COLO668 (cell line): ENCODE results near the gene P2RX3.
"Not testable (repeated sequence)": the region's sequence is repeated elsewhere in the genome, so short reads cannot be mapped to it uniquely, and the experiment has no call there.

Source experiments
- DNase-seq: peaks from one replicate; lab custom pipeline; 2025; ENCODE audit not compliant: unreplicated experiment; lab: John Stamatoyannopoulos, UW

The P2RX3 gene

GRCh38 chr11:57348636-57349313, 10.6 kb downstream of the P2RX3 start:
- no peak for DNase-seq

- peak; percentile 55 for DNase-seq
These were observed 11.5 kb downstream of the P2RX3 start for GRCh38 chr11:57349491-57350274.

GRCh38 chr11:57353036-57353435, 14.9 kb downstream of the P2RX3 start:
- no peak for DNase-seq

- DNase-seq, result no peak
These were observed 15.3 kb downstream of the P2RX3 start for GRCh38 chr11:57353446-57353845.

- DNase-seq, result no peak
These were observed 15.7 kb downstream of the P2RX3 start for GRCh38 chr11:57353852-57354251.

- no peak for DNase-seq
These were observed 16.5 kb downstream of the P2RX3 start for GRCh38 chr11:57354699-57355098.

- no peak for DNase-seq
These were observed 18.1 kb downstream of the P2RX3 start for GRCh38 chr11:57356268-57356667.

GRCh38 chr11:57357310-57357709, 19.2 kb downstream of the P2RX3 start:
- DNase-seq, result no peak

GRCh38 chr11:57357856-57358255, 19.7 kb downstream of the P2RX3 start:
- no peak for DNase-seq

DNA sequence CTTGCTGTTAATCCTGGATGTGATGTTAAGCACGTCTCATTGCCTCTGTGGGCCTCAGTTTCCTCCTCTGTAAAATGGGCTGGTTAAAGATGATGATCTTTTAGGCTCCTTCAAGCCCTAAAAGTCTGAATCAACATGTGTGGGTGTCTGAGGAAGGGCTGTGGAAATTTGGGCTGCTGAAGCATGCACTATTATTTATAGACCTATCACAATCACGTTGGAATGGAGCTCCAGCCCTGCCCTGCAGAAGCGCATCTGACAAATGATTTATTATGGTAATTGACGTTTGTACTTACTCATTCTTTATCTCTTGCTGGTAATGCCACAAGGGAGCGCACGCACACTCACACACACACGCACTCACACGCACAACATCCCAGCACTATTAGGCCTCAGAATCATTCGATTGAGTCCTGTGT, 20.4 kb downstream of the P2RX3 start:
- DNase-seq, result no peak

GRCh38 chr11:57358991-57359390, 20.8 kb downstream of the P2RX3 start:
- DNase-seq, result no peak

- no peak for DNase-seq
These were observed 21.2 kb downstream of the P2RX3 start for GRCh38 chr11:57359396-57359795.

- DNase-seq, result no peak
These were observed 21.9 kb downstream of the P2RX3 start for GRCh38 chr11:57359896-57360690.

- no peak for DNase-seq
These were observed 22.8 kb downstream of the P2RX3 start for GRCh38 chr11:57360991-57361390.

GRCh38 chr11:57361420-57361819, 23.3 kb downstream of the P2RX3 start:
- not testable (repeated sequence) for DNase-seq

GRCh38 chr11:57361926-57362325, 23.8 kb downstream of the P2RX3 start:
- no peak for DNase-seq

GRCh38 chr11:57363131-57364080, 25.3 kb downstream of the P2RX3 start:
- DNase-seq, result no peak

- DNase-seq, result no peak
These were observed 26.9 kb downstream of the P2RX3 start for GRCh38 chr11:57364851-57365660.

GRCh38 chr11:57368106-57368844, 30.1 kb downstream of the P2RX3 start:
- DNase-seq, result no peak
